OCI-LY7 (cell line): Measurements from ENCODE around the gene MDGA2. TPM values are rescaled to one million over a fixed set of nuclear protein-coding genes. Genes with fewer than 3 reads are reported as not detected.

Experiments used
- BruUV-seq: library from RNA; stranded (reverse); fragments of 400-500 nt; replicated peaks from 2 replicates; lab custom pipeline; 2021; lab: Mats Ljungman, UMichigan
- CTCF ChIA-PET: fragments of 300-600 bp; sonication (Branson Sonifier 250); formaldehyde crosslinking; loops from one replicate; lab custom pipeline; 2022; ENCODE audit warnings: antibody characterized with exemption; ENCODE audit not compliant: unreplicated experiment; lab: Charles Lee
- POLR2A ChIA-PET: fragments of 300-600 bp; sonication (Branson Sonifier 250); formaldehyde crosslinking; loops from one replicate; lab custom pipeline; 2022; ENCODE audit warnings: antibody characterized with exemption; lab: Charles Lee
- DNase-seq: peaks from one replicate; pipeline ENCODE4 v3.0.0-alpha.2; 2015; ENCODE audit warnings: low spot score
- H2AFZ ChIP-seq: fragments of 200-600 bp; sonication (generic), shearing (Covaris generic); 2 replicates; pipeline ENCODE4 v1.6.1; 2014; ENCODE audit warnings: mild to moderate bottlenecking, antibody characterized with exemption, low read length, moderate library complexity
- H3K27ac ChIP-seq: fragments of 200-600 bp; sonication (generic); 2 replicates; pipeline ENCODE4 v1.5.1; 2014; ENCODE audit warnings: mixed run types, low read depth, mild to moderate bottlenecking, moderate library complexity, low read length, inconsistent platforms; ENCODE audit not compliant: poor library complexity, severe bottlenecking
- H3K36me3 ChIP-seq: fragments of 200-600 bp; sonication (generic); 2 replicates; pipeline ENCODE4 v1.6.1; 2014; ENCODE audit warnings: mild to moderate bottlenecking, antibody characterized with exemption, low read length, moderate library complexity, mixed read lengths; ENCODE audit not compliant: insufficient read depth
- H3K4me1 ChIP-seq: fragments of 200-600 bp; sonication (generic); 2 replicates; pipeline ENCODE4 v1.5.1; 2014; ENCODE audit warnings: mild to moderate bottlenecking, low read length; ENCODE audit not compliant: insufficient read depth, poor library complexity, severe bottlenecking
- H3K4me2 ChIP-seq: fragments of 200-600 bp; sonication (generic); 2 replicates; pipeline ENCODE4 v1.6.1; 2014; ENCODE audit warnings: mild to moderate bottlenecking, low read length
- H3K4me3 ChIP-seq: fragments of 200-600 bp; sonication (generic); 2 replicates; pipeline ENCODE4 v1.5.1; 2014; ENCODE audit warnings: mild to moderate bottlenecking, low read depth, low read length; ENCODE audit not compliant: poor library complexity, severe bottlenecking
- H3K79me2 ChIP-seq: fragments of 200-600 bp; sonication (generic); 2 replicates; pipeline ENCODE4 v1.6.1; 2016; ENCODE audit warnings: low read depth, mild to moderate bottlenecking, low read length, moderate library complexity, mixed read lengths; ENCODE audit not compliant: insufficient read depth
- H3K9me2 ChIP-seq: fragments of 200-600 bp; sonication (generic); 2 replicates; pipeline ENCODE4 v1.6.1; 2016; ENCODE audit warnings: mild to moderate bottlenecking, low read length, mixed read lengths; ENCODE audit not compliant: insufficient read depth
- H3K9me3 ChIP-seq: fragments of 200-600 bp; sonication (generic); 2 replicates; pipeline ENCODE4 v1.6.1; 2014; ENCODE audit warnings: mild to moderate bottlenecking, mixed run types, low read length, mixed read lengths
- H4K20me1 ChIP-seq: fragments of 200-600 bp; sonication (generic); 2 replicates; pipeline ENCODE4 v1.6.1; 2014; ENCODE audit warnings: mild to moderate bottlenecking, antibody characterized with exemption, low read length, moderate library complexity, mixed read lengths; ENCODE audit not compliant: insufficient read depth
- CTCF ChIP-seq: fragments of 200-600 bp; sonication (generic); conservative IDR thresholded peaks from 2 replicates; pipeline ENCODE4 v1.5.1; 2014; ENCODE audit warnings: mild to moderate bottlenecking, antibody characterized with exemption, low read length, moderate library complexity, mixed read lengths
- EZH2phosphoT487 ChIP-seq: fragments of 200-600 bp; sonication (generic); IDR thresholded peaks from 2 replicates; pipeline ENCODE4 v1.6.1; 2018; ENCODE audit warnings: low read depth, borderline replicate concordance, mild to moderate bottlenecking, mixed run types, antibody characterized with exemption, low read length, moderate library complexity, mixed read lengths
- intact Hi-C: fragments of 100-400 bp; cut with micrococcal nuclease; formaldehyde crosslinking; loops from one replicate; pipeline ENCODE4 v1.10.0; 2022; ENCODE audit not compliant: unreplicated experiment
- total RNA-seq, 2 experiments: library from RNA; depleted of rRNA in 1 of 2; stranded (reverse); fragments of >200 nt in 1 of 2; shearing (Covaris generic) in 1 of 2; gene quantifications; 2 replicates each; pipeline ENCODE4 v1.2.3, GENCODE V29; 2014 to 2022

The MDGA2 gene
- total RNA-seq, 2 experiments from 2014 or later = not detected

- BruUV-seq = no TSS peak
- intact Hi-C loops = no loop called here
- H2AFZ ChIP-seq = no peak overlapping the region
- H3K4me3 ChIP-seq = no peak overlapping the region
- H3K4me2 ChIP-seq = no peak overlapping the region
- H3K9me2 ChIP-seq = no peaks in the 10 kb centered on the region
- H3K9me3 ChIP-seq = no peaks in the 10 kb centered on the region
- H3K36me3 ChIP-seq = no peaks in the 10 kb centered on the region
- POLR2A ChIA-PET = no interaction called here
- DNase-seq = no peak
- H3K79me2 ChIP-seq = no peaks in the 10 kb centered on the region
- no peaks in the 10 kb centered on the region for H3K4me1 ChIP-seq
- CTCF ChIA-PET = no interaction called here
- H4K20me1 ChIP-seq = no peaks in the 10 kb centered on the region
- no peak for TF ChIP-seq CTCF
- TF ChIP-seq EZH2phosphoT487 = no peak
- no peak overlapping the region for H3K27ac ChIP-seq
These were observed 404.7 kb downstream of the MDGA2 start for GRCh38 chr14:47270715-47271114.

GRCh38 chr14:47269756-47270492, 405.5 kb downstream of the MDGA2 start:
- DNase-seq = no peak
- Histone ChIP-seq H3K36me3 (no peaks in the 10 kb centered on the region), H3K4me2 (no peak overlapping the region), H3K9me2 (no peaks in the 10 kb centered on the region), H3K4me1 (no peaks in the 10 kb centered on the region), H3K27ac (no peak overlapping the region), H3K4me3 (no peak overlapping the region), H4K20me1 (no peaks in the 10 kb centered on the region), H3K79me2 (no peaks in the 10 kb centered on the region), H2AFZ (no peak overlapping the region), H3K9me3 (no peaks in the 10 kb centered on the region)
- intact Hi-C loops = no loop called here
- CTCF ChIA-PET = no interaction called here
- POLR2A ChIA-PET = interaction anchor here (1.2 kb wide), 1 partner anchor 9 kb away, joined by 4 read pairs; no protein-coding TSS in a partner anchor
- no peak for TF ChIP-seq CTCF
- no peak for TF ChIP-seq EZH2phosphoT487
- BruUV-seq = no TSS peak

GRCh38 chr14:47264842-47265241, 410.6 kb downstream of the MDGA2 start:
- TF ChIP-seq EZH2phosphoT487 (no peak), CTCF (no peak)
- H3K27ac ChIP-seq = no peak overlapping the region
- H3K4me3 ChIP-seq = no peak overlapping the region
- intact Hi-C loops = no loop called here
- H4K20me1 ChIP-seq = no peaks in the 10 kb centered on the region
- H3K36me3 ChIP-seq = no peaks in the 10 kb centered on the region
- no peak overlapping the region for H3K4me2 ChIP-seq
- ChIA-PET CTCF (no interaction called here), POLR2A (interaction anchor here (0.6 kb wide), 1 partner anchor 17 kb away, joined by 4 read pairs; no protein-coding TSS in a partner anchor)
- H2AFZ ChIP-seq = no peak overlapping the region
- no peaks in the 10 kb centered on the region for H3K79me2 ChIP-seq
- no TSS peak for BruUV-seq
- H3K9me3 ChIP-seq = no peaks in the 10 kb centered on the region
- no peaks in the 10 kb centered on the region for H3K9me2 ChIP-seq
- DNase-seq = no peak
- H3K4me1 ChIP-seq = no peaks in the 10 kb centered on the region
